ENCODE data around the gene PKD2L1.

Gene PKD2L1

GRCh38 chr10:100360234-100360633, 30.2 kb upstream of the PKD2L1 start:
- no peak overlapping the region for H3K4me3 ChIP-seq (ENCODE audit: low read depth, low read length)
- TF ChIP-seq CTCF (IDR thresholded peaks at IDR 0.05; ENCODE audit: low read depth, low read length), result no peak

- no peak for TF ChIP-seq CTCF (IDR thresholded peaks at IDR 0.05; ENCODE audit: low read depth, low read length)
- no peak overlapping the region for H3K4me3 ChIP-seq (ENCODE audit: low read depth, low read length)
Measured at GRCh38 chr10:100359529-100360150, 29.6 kb upstream of the PKD2L1 start.

DNA sequence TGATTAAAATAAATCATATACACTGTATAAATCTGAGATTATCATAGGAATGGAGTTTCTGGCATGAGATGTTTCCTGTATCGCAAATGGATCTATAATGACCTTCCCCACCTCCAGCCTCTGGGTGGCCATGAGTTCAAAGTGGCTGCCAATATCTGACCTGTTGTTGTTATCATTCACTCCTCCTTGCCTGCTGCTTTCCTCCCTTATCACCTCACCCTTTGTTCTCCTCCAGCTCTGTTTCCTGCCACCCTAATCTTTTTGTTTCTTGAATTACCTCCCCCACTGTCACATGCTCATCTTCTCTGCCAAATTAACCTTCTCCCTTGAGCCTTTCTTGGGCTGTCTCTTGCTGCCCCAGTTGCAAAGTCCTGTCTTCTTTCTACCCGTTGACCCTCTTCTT, 29.0 kb upstream of the PKD2L1 start:
- TF ChIP-seq CTCF (IDR thresholded peaks at IDR 0.05; ENCODE audit: low read depth, low read length), result no peak
- no peak overlapping the region for H3K4me3 ChIP-seq (ENCODE audit: low read depth, low read length)

- no peak overlapping the region for H3K4me3 ChIP-seq (ENCODE audit: low read depth, low read length)
- TF ChIP-seq CTCF (IDR thresholded peaks at IDR 0.05; ENCODE audit: low read depth, low read length), result no peak
Measured at GRCh38 chr10:100357059-100357858, 27.2 kb upstream of the PKD2L1 start.

DNA sequence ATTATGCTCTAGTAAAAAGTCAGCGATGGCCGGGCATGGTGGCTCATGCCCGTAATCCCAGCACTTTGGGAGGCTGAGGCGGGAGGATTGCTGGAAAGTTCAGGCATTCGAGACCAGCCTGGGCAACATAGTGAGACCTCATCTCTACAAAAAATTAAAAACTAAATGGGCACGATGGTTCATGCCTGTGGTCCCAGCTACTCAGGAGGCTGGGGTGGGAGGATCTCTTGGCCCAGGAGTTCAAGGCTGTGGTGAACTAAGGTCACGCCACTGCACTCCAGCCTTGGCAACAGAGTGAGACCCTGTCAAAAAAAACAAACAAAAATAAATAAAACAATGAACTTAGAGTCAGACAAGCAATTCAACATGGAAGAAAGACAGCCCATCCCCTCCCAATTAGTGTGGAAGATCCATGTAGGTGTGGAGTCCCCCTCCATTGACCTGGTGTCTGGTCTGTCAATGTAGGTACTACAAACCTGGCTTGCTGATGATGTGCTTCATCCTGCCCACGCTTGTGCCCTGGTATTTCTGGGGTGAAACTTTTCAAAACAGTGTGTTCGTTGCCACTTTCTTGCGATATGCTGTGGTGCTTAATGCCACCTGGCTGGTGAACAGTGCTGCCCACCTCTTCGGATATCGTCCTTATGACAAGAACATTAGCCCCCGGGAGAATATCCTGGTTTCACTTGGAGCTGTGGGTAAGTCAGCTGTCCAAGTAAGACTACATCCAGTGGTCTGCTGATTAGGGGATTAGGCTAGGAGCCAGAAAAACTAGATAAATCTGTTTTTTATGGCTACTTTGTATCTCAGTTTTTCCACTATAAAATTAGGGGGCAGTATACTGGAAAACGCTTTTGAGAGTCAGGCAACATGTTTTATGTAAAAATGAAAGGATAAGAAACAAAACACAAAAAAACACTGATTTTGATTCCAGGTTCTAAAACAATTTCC, 26.3 kb upstream of the PKD2L1 start:
- TF ChIP-seq CTCF (IDR thresholded peaks at IDR 0.05; ENCODE audit: low read depth, low read length), result no peak
- H3K4me3 ChIP-seq (ENCODE audit: low read depth, low read length), result no peak overlapping the region

DNA sequence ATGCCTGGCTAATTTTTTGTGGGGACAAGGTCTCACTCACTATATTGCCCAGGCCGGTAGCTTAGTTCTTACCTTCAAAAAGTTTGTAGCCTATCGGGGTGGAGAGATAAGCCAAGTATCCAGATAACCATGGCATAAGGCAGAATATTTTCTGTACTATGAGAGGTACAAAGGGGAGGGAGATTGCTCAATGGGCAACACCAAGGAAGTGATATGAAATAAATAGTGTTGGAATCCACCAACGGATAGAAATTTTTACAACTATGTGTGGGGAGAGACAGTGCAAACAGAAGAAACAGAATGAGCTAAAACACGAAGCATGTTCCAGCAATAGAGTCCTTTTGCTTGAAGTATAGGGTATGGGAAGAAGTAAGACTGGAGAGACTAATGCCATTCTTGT, 25.1 kb upstream of the PKD2L1 start:
- no peak for TF ChIP-seq CTCF (IDR thresholded peaks at IDR 0.05; ENCODE audit: low read depth, low read length)
- H3K4me3 ChIP-seq (ENCODE audit: low read depth, low read length), result no peak overlapping the region

Measured in WI38 (cell line).